ENCODE measurements around the gene RCAN2.

Gene RCAN2

GRCh38 chr6:46329568-46329967, 161.7 kb downstream of the RCAN2 start:
- DNase-seq = no peak

DNA sequence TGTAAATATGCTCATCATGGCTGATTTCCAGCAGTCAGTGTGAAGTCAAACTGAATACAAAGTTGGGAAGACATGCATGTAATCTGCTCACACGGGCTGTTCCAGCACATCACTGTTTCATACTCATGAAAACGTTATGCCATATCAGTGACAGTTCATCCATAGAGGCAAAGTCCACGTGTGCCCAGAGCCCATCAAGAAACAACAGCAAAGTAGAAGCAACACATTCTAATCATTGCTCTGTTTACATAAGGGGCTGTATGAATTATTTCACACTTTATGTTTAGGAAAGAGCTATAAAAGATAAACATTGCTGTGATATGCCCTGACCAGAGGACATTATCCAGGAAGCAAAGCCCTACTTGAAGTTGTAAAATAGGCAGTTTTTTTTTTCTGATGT, 163.5 kb downstream of the RCAN2 start:
- DNase-seq = no peak

GRCh38 chr6:46325561-46326530, 165.4 kb downstream of the RCAN2 start:
- DNase-seq = no peak

DNA sequence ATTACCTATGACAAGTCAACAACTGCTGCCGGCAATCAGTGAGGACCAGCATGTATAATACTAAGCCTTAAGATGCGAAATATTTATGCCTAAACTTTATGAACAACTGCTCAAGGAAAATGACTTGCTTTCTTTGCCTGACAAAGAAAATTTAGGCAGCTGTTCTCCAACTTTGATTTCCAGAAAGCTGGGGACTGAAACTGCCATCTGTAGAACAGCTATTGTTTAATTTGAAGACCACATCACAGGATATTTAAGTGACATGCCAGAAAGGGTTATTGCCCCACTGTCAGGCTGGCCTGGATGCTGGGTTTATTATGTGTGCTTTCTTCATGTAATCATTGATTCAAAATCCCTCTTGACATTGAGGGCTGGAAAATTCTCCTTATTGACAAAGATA, 166.5 kb downstream of the RCAN2 start:
- DNase-seq = no peak

- no peak for DNase-seq
Observed at GRCh38 chr6:46323966-46324622, 167.2 kb downstream of the RCAN2 start.

DNA sequence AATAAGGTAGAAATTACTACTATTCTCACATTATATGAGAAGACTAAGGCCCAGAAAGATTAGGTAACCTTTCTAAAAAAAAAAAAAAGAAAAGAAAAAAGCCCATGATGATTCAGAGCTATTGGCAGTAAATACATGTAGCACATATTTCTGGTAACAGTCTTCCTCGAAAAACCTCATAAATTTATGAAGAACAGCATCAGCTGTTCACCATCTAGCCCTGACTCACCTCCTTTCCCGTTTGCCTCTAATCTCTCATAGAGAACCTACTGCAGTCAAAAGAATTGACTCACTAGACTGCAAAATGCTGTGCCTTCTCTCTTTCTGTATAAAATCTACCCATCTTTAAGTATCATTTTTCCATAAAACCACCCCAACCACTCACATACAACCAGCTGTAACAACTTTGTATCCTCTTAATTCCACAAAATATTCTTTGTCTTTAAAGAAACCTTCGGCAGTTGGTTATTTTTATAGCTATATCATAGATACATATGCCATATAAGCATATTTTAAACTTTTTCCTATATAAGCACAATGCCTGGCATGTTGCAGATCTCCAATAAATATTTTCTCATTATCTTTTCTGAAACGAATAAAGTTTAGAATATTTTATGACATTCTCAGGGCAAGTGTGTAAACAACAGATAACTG, 167.8 kb downstream of the RCAN2 start:
- no peak for DNase-seq

DNA sequence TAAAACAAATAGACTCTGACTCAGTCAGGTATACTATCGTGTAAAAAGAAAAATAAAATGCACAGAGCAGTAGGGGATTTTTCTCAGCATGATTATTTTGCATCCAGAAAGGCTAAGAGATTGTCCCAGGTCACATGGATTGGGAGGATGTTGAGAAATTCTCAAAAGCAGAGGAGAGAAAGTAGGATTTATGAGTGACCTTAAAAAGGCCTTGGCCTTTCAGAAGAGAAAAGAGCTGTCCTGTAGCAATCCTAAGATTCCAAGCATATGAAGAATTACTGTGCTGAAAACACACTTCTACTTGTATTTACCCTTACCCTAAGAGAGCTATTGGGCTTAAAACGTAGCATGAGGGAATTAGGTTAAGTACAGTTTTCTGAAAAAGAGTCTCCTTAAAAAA, 170.7 kb downstream of the RCAN2 start:
- no peak for DNase-seq

DNA sequence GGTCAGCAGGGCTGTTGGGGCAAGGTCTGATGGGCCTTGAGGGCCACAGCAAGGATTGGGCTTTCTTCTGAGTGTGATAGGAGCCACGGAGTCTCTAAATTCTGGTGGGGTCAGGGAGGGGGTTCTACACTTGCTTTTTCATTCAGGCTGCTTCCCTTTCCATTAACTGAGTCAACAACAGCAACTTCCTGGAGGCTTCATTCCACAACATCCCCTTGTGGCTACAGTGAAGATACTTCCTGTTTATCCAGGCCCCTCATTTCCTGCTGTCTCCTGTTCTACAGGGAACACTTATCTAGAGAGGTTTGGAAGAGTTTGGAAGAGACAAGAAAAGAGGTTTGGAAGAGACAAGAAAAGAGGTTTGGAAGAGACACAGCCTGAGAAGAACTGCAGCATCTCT, 175.7 kb downstream of the RCAN2 start:
- no peak for DNase-seq

DNA sequence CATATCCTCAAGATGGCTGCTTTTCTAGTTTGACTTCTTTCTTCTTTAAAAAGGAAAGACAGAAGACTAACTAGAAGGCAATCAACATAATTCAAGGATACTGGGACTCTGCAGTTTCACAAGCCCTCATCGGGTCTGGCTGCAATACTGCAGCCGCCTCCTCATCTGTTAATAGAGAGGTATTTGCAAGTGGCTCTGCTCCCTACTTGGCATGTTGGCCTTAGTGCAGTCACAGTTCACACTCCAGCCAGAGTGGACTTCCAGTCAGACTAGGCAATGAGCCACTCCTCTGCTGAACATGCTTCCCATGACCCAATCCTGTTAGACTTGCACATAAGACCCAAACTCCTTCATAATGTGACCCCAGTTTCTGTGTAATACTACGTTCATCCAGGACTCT, 178.6 kb downstream of the RCAN2 start:
- DNase-seq = no peak

- DNase-seq = no peak
Observed at GRCh38 chr6:46310196-46310595, 181.1 kb downstream of the RCAN2 start.

GRCh38 chr6:46306431-46306830, 184.8 kb downstream of the RCAN2 start:
- DNase-seq = no peak

DNA sequence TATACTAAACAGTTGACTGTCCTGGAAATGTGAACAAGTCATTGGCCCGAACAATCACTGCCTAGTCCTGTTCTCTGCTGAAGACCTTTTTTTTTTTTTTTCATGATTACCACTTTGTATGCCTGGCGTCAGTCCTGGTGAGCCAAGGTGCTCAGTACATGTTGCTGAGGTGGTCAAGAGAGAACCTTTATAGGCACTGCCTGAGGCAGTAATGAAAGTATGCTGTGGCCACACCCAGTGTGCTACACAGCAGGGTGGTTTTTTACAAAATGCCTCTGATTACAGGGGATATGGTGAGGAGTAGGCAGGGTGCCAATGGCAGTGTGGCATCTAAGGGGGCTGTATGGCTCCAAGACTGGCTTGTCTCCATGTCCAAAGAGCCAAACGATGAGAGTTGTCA, 185.4 kb downstream of the RCAN2 start:
- DNase-seq = no peak

DNA sequence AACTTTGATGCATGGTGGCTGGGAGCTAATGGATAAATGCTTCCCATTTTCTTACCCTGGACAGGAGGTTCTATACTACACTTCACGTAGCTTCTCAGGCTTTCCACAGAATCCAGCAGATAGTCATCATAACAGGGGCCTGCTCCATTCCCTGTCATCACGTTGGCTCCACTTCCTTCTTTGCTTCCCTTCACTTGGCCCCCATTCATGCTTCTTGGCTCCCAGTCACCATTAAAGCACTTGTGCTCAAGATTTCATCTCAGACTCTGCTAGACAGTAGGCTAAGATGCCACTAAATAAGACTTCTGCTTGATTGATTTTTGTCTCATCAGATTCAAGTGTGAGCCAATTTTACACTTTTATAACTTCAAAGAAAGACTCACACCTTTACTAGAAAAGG, 186.0 kb downstream of the RCAN2 start:
- no peak for DNase-seq

- no peak for DNase-seq
Observed at GRCh38 chr6:46302816-46303215, 188.4 kb downstream of the RCAN2 start.

DNA sequence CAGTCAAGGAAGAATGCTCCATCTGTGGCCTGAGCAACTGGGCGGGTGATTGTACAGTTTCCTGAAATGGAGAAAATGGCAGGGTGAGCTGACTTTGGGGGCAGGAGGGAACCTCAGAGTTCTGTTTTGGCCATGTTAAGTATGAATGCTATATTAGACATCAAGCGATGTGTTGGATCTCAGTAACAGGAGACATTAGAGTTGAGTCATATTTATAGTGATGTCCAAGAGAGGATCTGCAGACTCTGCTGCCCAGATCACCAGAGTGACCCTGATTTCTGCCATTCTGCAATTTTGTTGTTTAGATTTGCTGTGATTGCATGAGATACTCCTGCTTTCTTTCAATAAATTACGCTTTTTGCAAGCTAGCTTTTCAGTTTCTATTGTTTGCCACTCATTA, 189.1 kb downstream of the RCAN2 start:
- DNase-seq = no peak

DNA sequence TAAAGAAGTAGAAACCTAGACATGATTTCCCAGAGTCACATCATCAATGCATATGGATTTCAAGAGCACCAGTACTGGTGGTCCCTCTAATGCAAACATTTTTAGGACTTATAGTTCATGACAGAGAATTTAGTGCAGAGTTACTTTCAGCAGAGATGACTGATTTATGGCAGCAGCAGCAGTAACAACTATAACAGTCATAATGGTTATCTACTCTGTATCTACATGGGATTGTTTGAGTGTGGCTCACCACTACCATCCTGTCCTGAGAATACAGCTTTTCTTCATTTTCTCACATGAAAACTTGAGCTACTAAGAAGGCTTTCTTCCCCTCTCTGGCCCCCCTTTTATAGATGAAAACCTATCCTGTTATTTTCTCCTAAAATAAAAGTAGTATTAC, 192.0 kb downstream of the RCAN2 start:
- DNase-seq = no peak

DNA sequence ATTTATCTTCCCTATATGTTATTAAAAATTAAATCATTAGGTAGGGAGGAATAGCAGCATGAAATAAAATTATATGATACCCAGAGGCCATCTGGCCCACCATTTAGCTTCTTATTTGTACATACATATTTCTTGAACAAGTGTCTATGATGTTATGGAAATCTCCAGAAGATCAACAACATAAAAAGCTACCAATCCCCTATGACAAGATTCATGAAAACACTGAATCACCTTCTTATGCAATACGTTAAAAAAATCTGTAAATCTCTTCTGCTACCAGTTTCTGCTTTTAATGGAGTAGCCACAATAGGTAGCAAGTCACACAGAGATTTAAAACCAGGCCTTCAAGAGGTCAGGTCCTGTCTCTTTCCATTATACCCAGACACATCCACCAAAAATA, 194.7 kb downstream of the RCAN2 start:
- no peak for DNase-seq

DNA sequence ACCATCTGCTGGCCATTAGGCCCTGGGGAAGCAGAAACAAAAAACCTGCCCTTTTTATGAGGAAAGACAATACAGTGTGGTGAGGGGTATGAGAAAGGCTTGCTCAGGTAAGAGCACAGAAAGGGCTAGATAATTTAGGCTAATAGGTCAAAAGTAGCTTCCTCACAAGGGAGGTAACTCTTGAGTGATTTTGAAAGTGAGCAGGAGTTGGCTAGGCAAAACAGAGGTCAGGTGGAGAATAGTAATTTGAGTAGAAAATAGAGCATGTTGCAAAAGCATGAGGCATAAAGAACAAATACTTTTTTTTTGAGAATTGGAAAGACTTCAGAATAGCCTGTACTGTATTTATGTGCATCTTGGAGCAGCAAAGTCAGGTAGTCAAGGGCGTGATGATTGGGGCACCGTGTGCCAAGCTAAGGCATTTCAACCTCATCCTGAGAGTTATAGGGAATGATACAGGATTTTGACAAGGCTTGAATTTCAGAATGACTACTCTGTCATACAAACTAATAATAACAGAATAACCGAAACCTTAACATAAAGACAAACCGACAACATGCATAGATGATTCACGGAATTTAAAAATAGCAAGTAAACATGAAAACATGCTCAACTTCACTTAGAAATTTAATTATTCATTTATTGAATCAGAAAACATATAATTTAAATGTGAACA, 197.5 kb downstream of the RCAN2 start:
- no peak for DNase-seq

DNA sequence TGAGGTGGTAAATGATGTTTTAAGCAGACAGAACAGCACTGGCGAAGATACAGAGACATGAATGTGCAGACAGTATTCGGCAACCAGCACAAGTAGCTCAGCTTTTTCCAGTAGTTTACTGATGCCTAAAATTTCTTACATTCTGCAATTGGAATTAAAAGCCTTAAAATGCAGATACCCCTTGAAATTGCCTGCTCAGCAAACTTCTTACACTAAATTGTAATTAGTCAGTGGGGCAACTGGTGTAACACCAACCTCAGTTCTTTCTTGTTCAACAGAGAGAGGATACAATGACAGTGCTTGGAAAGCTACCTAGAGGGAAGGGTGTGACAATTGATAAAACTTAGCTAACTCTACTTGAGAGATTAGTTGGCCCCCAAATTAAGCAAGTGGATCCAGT, 199.4 kb downstream of the RCAN2 start:
- DNase-seq = no peak

DNA sequence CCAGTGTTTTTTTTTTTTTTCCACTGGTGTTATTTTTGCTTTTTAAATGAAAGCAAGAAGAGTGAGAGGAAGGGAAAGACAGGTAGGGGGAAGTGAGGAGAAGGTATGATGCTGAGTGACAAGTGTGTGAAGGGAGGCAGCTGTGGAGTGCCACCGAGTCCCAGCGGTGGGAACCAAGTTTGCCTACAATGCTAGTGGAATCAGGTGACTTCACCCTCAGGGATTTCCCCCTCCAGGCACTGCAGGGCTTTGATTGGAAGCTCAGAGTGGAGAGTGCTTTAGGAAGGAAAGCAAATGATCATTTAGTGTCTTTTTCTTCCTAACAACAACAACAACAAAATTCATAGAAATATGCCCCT, 200.0 kb downstream of the RCAN2 start:
- DNase-seq = no peak

DNA sequence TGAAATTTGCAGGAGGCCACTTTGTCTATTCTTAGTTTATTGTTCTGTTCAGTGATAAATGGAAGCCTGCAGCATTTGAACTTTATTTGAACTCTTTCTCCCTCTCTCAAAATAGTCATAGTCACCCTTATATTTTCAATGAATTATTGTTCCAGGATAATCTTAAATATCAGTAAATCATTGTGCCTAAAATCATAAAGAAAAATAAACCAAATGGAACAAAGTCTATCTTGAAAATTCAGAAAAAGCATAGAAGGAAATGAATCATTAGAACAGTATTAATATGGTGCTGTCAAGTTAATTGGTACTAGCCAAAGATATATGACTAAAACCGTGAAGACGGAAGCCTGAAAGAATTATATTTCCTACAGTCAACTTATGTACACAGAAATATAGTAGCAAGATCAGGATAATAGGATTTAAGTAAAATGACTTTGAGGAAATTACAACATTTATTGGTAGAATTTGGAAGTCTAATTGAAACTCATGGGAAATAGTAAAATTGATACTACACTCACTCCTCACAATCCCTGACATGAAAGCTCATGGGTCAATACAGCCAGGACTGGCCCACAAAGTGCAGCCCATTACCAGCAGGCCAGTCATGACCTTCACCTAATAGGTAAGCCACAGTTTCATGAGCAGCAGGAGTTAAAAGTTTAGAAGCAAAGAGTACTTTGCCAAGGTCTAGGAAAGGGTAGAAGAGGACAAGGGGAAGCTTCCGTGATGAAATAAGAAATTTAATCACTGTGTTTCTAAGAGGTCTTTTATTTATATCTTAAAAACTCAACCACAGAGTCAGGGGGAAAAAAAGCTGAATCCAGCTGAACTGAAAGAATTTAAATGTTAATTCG, 200.6 kb downstream of the RCAN2 start:
- DNase-seq = no peak

- no peak for DNase-seq
Observed at GRCh38 chr6:46289898-46290297, 201.4 kb downstream of the RCAN2 start.

All from AML-193 (cell line).